ENCODE measurements around the gene ZNF20. TPM values are rescaled to one million over a fixed set of nuclear protein-coding genes. Genes with fewer than 3 reads are reported as not detected.

ZNF20 gene
- total RNA-seq, 3 donors from 2014 or later (not counting 1 experiment from before 2014, with no cell fraction given), result 4.2 to 9.0 (median 4.6) TPM

DNA sequence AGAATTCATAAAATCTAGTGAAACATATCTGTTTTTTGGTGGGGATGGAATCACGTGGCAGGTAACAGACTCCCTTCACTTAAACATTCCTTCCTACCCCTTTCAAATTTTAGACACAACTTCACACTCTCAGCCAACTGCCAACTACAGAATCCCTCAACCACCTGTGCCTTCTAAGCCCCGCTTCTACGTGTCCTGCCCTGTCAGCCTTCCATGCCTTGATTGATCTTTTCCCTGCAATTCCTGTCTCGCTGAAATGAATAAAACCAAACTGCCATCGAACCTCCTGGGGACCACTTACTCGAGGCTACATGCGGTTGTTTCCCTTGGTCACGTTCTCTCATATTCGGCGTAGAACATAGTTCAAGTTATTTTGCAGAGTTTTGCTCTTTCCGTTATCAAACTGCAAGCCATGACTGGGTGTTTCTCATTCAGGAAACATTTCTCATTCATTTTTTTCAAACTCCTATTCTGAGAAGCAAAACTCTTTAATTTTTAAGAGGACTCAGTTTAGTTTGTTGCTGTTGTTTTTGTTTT, 15.2 kb upstream of the ZNF20 start:
- WGBS (ENCODE audit: insufficient coverage), result 21% methylated on average over 11 of the region's 11 CpGs

DNA sequence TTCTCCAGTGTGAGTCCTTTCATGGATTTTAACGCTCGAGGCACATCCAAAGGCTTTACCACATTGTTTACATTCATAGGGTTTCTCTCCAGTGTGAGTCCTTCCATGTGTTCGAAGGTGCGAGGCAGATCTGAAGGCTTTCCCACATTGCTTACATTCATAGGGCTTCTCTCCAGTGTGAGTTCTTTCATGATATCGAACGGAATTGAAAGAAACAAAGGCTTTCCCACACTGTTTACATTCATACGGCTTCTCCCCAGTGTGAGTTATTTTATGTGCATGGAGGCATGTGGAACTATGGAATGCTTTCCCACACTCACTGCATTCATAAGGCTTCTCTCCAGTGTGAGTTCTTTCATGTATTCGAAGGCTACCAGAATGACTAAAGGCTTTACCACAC, 5.2 kb upstream of the ZNF20 start:
- Histone ChIP-seq H3K9me3 (ENCODE audit: control insufficient read depth, insufficient read depth, low read length) (peaks cover 6% of the 10 kb centered on the region), H3K27me3 (ENCODE audit: control insufficient read depth, insufficient read depth, low read length) (no peaks in the 10 kb centered on the region), H3K4me3 (ENCODE audit: low read length) (no peak overlapping the region), H3K4me1 (ENCODE audit: control insufficient read depth, insufficient read depth, low read length) (peaks cover 13% of the 10 kb centered on the region), H3K27ac (ENCODE audit: low read length) (no peak overlapping the region), H3K36me3 (ENCODE audit: control insufficient read depth, insufficient read depth, low read length) (peaks cover 17% of the 10 kb centered on the region)
- H3K27me3 Mint-ChIP-seq (ENCODE audit: low read depth in 2 of 2), result no peaks in the 10 kb centered on the region
- peaks cover 10 to 11% of the 10 kb centered on the region in 2 donors for H3K4me1 Mint-ChIP-seq
- no peaks in the 10 kb centered on the region for H3K9me3 Mint-ChIP-seq
- H3K27ac Mint-ChIP-seq, result no peak overlapping the region
- TF ChIP-seq, protein P1, sequence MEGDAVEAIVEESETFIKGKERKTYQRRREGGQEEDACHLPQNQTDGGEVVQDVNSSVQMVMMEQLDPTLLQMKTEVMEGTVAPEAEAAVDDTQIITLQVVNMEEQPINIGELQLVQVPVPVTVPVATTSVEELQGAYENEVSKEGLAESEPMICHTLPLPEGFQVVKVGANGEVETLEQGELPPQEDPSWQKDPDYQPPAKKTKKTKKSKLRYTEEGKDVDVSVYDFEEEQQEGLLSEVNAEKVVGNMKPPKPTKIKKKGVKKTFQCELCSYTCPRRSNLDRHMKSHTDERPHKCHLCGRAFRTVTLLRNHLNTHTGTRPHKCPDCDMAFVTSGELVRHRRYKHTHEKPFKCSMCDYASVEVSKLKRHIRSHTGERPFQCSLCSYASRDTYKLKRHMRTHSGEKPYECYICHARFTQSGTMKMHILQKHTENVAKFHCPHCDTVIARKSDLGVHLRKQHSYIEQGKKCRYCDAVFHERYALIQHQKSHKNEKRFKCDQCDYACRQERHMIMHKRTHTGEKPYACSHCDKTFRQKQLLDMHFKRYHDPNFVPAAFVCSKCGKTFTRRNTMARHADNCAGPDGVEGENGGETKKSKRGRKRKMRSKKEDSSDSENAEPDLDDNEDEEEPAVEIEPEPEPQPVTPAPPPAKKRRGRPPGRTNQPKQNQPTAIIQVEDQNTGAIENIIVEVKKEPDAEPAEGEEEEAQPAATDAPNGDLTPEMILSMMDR (IDR thresholded peaks at IDR 0.05), result no peak
- intact Hi-C loops (cut with micrococcal nuclease), result no loop called here
- DNase-seq (no peak), ATAC-seq (no peak)
- H3K36me3 Mint-ChIP-seq, result peaks cover 18% of the 10 kb centered on the region
- no peak overlapping the region for H3K4me3 Mint-ChIP-seq
- 98% methylated on average over 5 of the region's 8 CpGs for WGBS (ENCODE audit: insufficient coverage)

More for the DNA sequence above, 15.2 kb upstream of the ZNF20 start:
- Mint-ChIP-seq H3K9me3 (no peaks in the 10 kb centered on the region), H3K27me3 (ENCODE audit: low read depth in 2 of 2) (no peaks in the 10 kb centered on the region), H3K36me3 (no peaks in the 10 kb centered on the region), H3K4me3 (peak overlapping the region; percentile 93), H3K4me1 (peaks cover 18 to 24% of the 10 kb centered on the region in 2 donors), H3K27ac (peak overlapping the region; percentile 72 to 90)
- H3K4me1 ChIP-seq (ENCODE audit: control insufficient read depth, insufficient read depth, low read length), result peaks cover 18% of the 10 kb centered on the region
- H3K36me3 ChIP-seq (ENCODE audit: control insufficient read depth, insufficient read depth, low read length), result no peaks in the 10 kb centered on the region
- TF ChIP-seq, protein P1 (IDR thresholded peaks at IDR 0.05), result no peak
- no peak for DNase-seq
- ATAC-seq, result peak in 1 of 3 donors; percentile 29
- peak overlapping the region; percentile 87 for H3K4me3 ChIP-seq (ENCODE audit: low read length)
- H3K27me3 ChIP-seq (ENCODE audit: control insufficient read depth, insufficient read depth, low read length), result no peaks in the 10 kb centered on the region
- H3K27ac ChIP-seq (ENCODE audit: low read length), result no peak overlapping the region
- no peaks in the 10 kb centered on the region for H3K9me3 ChIP-seq (ENCODE audit: control insufficient read depth, insufficient read depth, low read length)
- intact Hi-C loops (cut with micrococcal nuclease), result no loop called here

DNA sequence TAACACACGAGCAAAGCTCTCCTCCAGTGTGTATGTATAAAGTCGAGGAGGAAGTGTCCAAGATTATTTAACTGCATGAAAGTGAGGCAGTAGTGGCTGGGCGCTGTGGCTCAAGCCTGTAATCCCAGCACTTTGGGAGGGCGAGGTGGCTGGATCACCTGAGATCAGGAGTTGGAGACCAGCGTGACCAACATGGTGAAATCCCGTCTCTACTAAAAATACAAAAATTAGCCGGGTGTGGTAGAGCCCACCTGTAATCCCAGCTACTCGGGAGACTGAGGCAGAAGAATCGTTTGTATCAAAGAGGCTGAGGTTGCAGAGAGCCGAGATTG, 1.2 kb upstream of the ZNF20 start:
- intact Hi-C loops (cut with micrococcal nuclease), result loop anchor here (1.0 to 2.0 kb wide), 5 partner anchors 51 to 343 kb away; partner anchors contain the start of gene ZNF491
- Mint-ChIP-seq H3K27me3 (ENCODE audit: low read depth in 2 of 2) (no peaks in the 10 kb centered on the region), H3K4me3 (peak overlapping the region; percentile 95), H3K4me1 (peaks cover 35 to 38% of the 10 kb centered on the region in 2 donors), H3K9me3 (no peaks in the 10 kb centered on the region), H3K36me3 (peaks cover 15% of the 10 kb centered on the region), H3K27ac (peak overlapping the region; percentile 79 to 90)
- H3K27me3 ChIP-seq (ENCODE audit: control insufficient read depth, insufficient read depth, low read length), result no peaks in the 10 kb centered on the region
- ATAC-seq (no peak), DNase-seq (no peak)
- WGBS (ENCODE audit: insufficient coverage), result 68% methylated on average over 10 of the region's 10 CpGs
- H3K4me3 ChIP-seq (ENCODE audit: low read length), result no peak overlapping the region
- peaks cover 6% of the 10 kb centered on the region for H3K9me3 ChIP-seq (ENCODE audit: control insufficient read depth, insufficient read depth, low read length)
- TF ChIP-seq, protein P1 (IDR thresholded peaks at IDR 0.05), result peak; percentile 49
- H3K27ac ChIP-seq (ENCODE audit: low read length), result no peak overlapping the region
- peaks cover 13% of the 10 kb centered on the region for H3K36me3 ChIP-seq (ENCODE audit: control insufficient read depth, insufficient read depth, low read length)
- peaks cover 27% of the 10 kb centered on the region for H3K4me1 ChIP-seq (ENCODE audit: control insufficient read depth, insufficient read depth, low read length)
